ENCODE measurements around the gene LZTR1.

LZTR1 gene

GRCh38 chr22:21018314-21018713 lies 36.2 kb downstream of the LZTR1 start:
- no peaks in the 10 kb centered on the region for H3K79me2 ChIP-seq (ENCODE audit: insufficient read depth, low read depth)
- H3K9ac ChIP-seq: no peak overlapping the region

GRCh38 chr22:21020802-21021429 lies 38.8 kb downstream of the LZTR1 start:
- H3K4me3 ChIP-seq (IDR thresholded peaks at IDR 0.05; ENCODE audit: insufficient read depth, low read depth, low read length): no peak overlapping the region
- H2AFZ ChIP-seq (ENCODE audit: low read depth): no peak overlapping the region
- no peak overlapping the region for H3K27ac ChIP-seq
- TF ChIP-seq, protein P1, sequence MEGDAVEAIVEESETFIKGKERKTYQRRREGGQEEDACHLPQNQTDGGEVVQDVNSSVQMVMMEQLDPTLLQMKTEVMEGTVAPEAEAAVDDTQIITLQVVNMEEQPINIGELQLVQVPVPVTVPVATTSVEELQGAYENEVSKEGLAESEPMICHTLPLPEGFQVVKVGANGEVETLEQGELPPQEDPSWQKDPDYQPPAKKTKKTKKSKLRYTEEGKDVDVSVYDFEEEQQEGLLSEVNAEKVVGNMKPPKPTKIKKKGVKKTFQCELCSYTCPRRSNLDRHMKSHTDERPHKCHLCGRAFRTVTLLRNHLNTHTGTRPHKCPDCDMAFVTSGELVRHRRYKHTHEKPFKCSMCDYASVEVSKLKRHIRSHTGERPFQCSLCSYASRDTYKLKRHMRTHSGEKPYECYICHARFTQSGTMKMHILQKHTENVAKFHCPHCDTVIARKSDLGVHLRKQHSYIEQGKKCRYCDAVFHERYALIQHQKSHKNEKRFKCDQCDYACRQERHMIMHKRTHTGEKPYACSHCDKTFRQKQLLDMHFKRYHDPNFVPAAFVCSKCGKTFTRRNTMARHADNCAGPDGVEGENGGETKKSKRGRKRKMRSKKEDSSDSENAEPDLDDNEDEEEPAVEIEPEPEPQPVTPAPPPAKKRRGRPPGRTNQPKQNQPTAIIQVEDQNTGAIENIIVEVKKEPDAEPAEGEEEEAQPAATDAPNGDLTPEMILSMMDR (conservative IDR thresholded peaks at IDR 0.05; ENCODE audit: low read depth, low read length): peak; percentile 48; the same call in 1 of the 2 replicates
- no peak overlapping the region for H3K9ac ChIP-seq
- H4K20me1 ChIP-seq (ENCODE audit: insufficient read depth): no peaks in the 10 kb centered on the region
- H3K4me1 ChIP-seq (ENCODE audit: low read depth, poor library complexity, severe bottlenecking): no peaks in the 10 kb centered on the region
- H3K36me3 ChIP-seq (ENCODE audit: insufficient read depth): no peaks in the 10 kb centered on the region
- no peak overlapping the region for H3K4me2 ChIP-seq
- no peaks in the 10 kb centered on the region for H3K79me2 ChIP-seq (ENCODE audit: insufficient read depth, low read depth)
- H3K27me3 ChIP-seq (ENCODE audit: insufficient read depth, low read depth): peaks cover 34% of the 10 kb centered on the region; the same call in 1 of the 2 replicates

More at GRCh38 chr22:21018314-21018713, 36.2 kb downstream of the LZTR1 start:
- Histone ChIP-seq H3K36me3 (ENCODE audit: insufficient read depth) (no peaks in the 10 kb centered on the region), H3K27me3 (ENCODE audit: insufficient read depth, low read depth) (peaks cover 50% of the 10 kb centered on the region), H2AFZ (ENCODE audit: low read depth) (no peak overlapping the region), H3K4me2 (no peak overlapping the region), H3K27ac (no peak overlapping the region), H3K4me1 (ENCODE audit: low read depth, poor library complexity, severe bottlenecking) (no peaks in the 10 kb centered on the region), H3K4me3 (IDR thresholded peaks at IDR 0.05; ENCODE audit: insufficient read depth, low read depth, low read length) (no peak overlapping the region), H4K20me1 (ENCODE audit: insufficient read depth) (no peaks in the 10 kb centered on the region)
- TF ChIP-seq, protein P1 (conservative IDR thresholded peaks at IDR 0.05; ENCODE audit: low read depth, low read length): no peak

- Histone ChIP-seq H3K9ac (no peak overlapping the region), H3K4me2 (no peak overlapping the region), H3K4me1 (ENCODE audit: low read depth, poor library complexity, severe bottlenecking) (no peaks in the 10 kb centered on the region), H3K36me3 (ENCODE audit: insufficient read depth) (no peaks in the 10 kb centered on the region), H4K20me1 (ENCODE audit: insufficient read depth) (no peaks in the 10 kb centered on the region), H3K27me3 (ENCODE audit: insufficient read depth, low read depth) (peaks cover 19% of the 10 kb centered on the region; the same call in 1 of the 2 replicates), H2AFZ (ENCODE audit: low read depth) (no peak overlapping the region; the same call in 1 of the 2 replicates), H3K79me2 (ENCODE audit: insufficient read depth, low read depth) (no peaks in the 10 kb centered on the region), H3K4me3 (IDR thresholded peaks at IDR 0.05; ENCODE audit: insufficient read depth, low read depth, low read length) (no peak overlapping the region), H3K27ac (no peak overlapping the region)
- TF ChIP-seq, protein P1 (conservative IDR thresholded peaks at IDR 0.05; ENCODE audit: low read depth, low read length): no peak
These were observed 40.4 kb downstream of the LZTR1 start for GRCh38 chr22:21022507-21022906.

GRCh38 chr22:21022955-21023614 lies 41.0 kb downstream of the LZTR1 start:
- TF ChIP-seq, protein P1 (conservative IDR thresholded peaks at IDR 0.05; ENCODE audit: low read depth, low read length): no peak; the same call in 1 of the 2 replicates

More at GRCh38 chr22:21022955-21023614, 41.0 kb downstream of the LZTR1 start:
- Histone ChIP-seq H3K4me2 (no peak overlapping the region), H4K20me1 (ENCODE audit: insufficient read depth) (no peaks in the 10 kb centered on the region), H3K36me3 (ENCODE audit: insufficient read depth) (no peaks in the 10 kb centered on the region), H2AFZ (ENCODE audit: low read depth) (no peak overlapping the region; the same call in 1 of the 2 replicates), H3K9ac (no peak overlapping the region), H3K27ac (no peak overlapping the region), H3K4me1 (ENCODE audit: low read depth, poor library complexity, severe bottlenecking) (no peaks in the 10 kb centered on the region), H3K79me2 (ENCODE audit: insufficient read depth, low read depth) (no peaks in the 10 kb centered on the region), H3K27me3 (ENCODE audit: insufficient read depth, low read depth) (peaks cover 13% of the 10 kb centered on the region; the same call in 1 of the 2 replicates), H3K4me3 (IDR thresholded peaks at IDR 0.05; ENCODE audit: insufficient read depth, low read depth, low read length) (no peak overlapping the region)

All from KMS-11 (cell line).